ENCODE measurements around the gene ODR4. TPM values are rescaled to one million over a fixed set of nuclear protein-coding genes. Genes with fewer than 3 reads are reported as not detected.
"Not testable (repeated sequence)": the region's sequence is repeated elsewhere in the genome, so short reads cannot be mapped to it uniquely, and the experiment has no call there.

The ODR4 gene
- total RNA-seq, 1 experiment from 2014 or later, result 14.5 TPM

- Mint-ChIP-seq H3K27ac (peak overlapping the region; percentile 3; the same call in 1 of the 2 replicates), H3K4me1 (no peaks in the 10 kb centered on the region), H3K9me3 (no peaks in the 10 kb centered on the region), H3K4me3 (no peak overlapping the region), H3K36me3 (peaks cover 67% of the 10 kb centered on the region), H3K27me3 (ENCODE audit: low read depth) (no peaks in the 10 kb centered on the region)
- CTCF ChIA-PET, result interaction anchor here (2.0 kb wide), 2 partner anchors 10 to 34 kb away, joined by 7 read pairs; partner anchors contain the start of gene TPR
- DNase-seq (ENCODE audit: low spot score) (no peak), ATAC-seq (no peak)
- TF ChIP-seq ERG (CRISPR knock-in tag; IDR thresholded peaks at IDR 0.05) (no peak), CREB1 (CRISPR knock-in tag; IDR thresholded peaks at IDR 0.05) (no peak), PRDM15 (CRISPR knock-in tag; IDR thresholded peaks at IDR 0.05) (no peak), ZNF219 (CRISPR knock-in tag; IDR thresholded peaks at IDR 0.05; ENCODE audit: borderline replicate concordance) (no peak), GABPB1 (CRISPR knock-in tag; IDR thresholded peaks at IDR 0.05) (no peak), ZNF423 (CRISPR knock-in tag; IDR thresholded peaks at IDR 0.05) (no peak), ARID4B (CRISPR knock-in tag; IDR thresholded peaks at IDR 0.05; ENCODE audit: borderline replicate concordance) (no peak), OVOL2 (CRISPR knock-in tag; IDR thresholded peaks at IDR 0.05; ENCODE audit: borderline replicate concordance) (no peak), NFE2L1 (CRISPR knock-in tag; IDR thresholded peaks at IDR 0.05) (no peak), ZNF671 (CRISPR knock-in tag; IDR thresholded peaks at IDR 0.05) (no peak), ZNF425 (CRISPR knock-in tag; conservative IDR thresholded peaks at IDR 0.05) (no peak), NFATC4 (CRISPR knock-in tag; IDR thresholded peaks at IDR 0.05) (no peak), USF1 (CRISPR knock-in tag; IDR thresholded peaks at IDR 0.05) (no peak), SMAD4 (CRISPR knock-in tag; IDR thresholded peaks at IDR 0.05) (no peak), JAZF1 (CRISPR knock-in tag; IDR thresholded peaks at IDR 0.05) (no peak)
- POLR2A ChIA-PET, result no interaction called here
Measured at GRCh38 chr1:186340772-186341171, 34.9 kb upstream of the ODR4 start.

- H3K27ac Mint-ChIP-seq; H3K4me1 Mint-ChIP-seq; H3K9me3 Mint-ChIP-seq; ATAC-seq; CTCF ChIA-PET; H3K4me3 Mint-ChIP-seq; H3K27me3 Mint-ChIP-seq (ENCODE audit: low read depth); DNase-seq (ENCODE audit: low spot score): not testable (repeated sequence)
- H3K36me3 Mint-ChIP-seq, result peaks cover 80% of the 10 kb centered on the region
- POLR2A ChIA-PET, result interaction anchor here (0.6 kb wide), 1 partner anchor 1022 kb away, joined by 5 read pairs; no protein-coding TSS in a partner anchor
Measured at GRCh38 chr1:186347837-186348691, 27.6 kb upstream of the ODR4 start.
